Measurements from ENCODE around the gene ZNF621. TPM values are rescaled to one million over a fixed set of nuclear protein-coding genes. Genes with fewer than 3 reads are reported as not detected.
"Not testable (repeated sequence)": the region's sequence is repeated elsewhere in the genome, so short reads cannot be mapped to it uniquely, and the experiment has no call there.

ZNF621 gene
- total and polyA plus RNA-seq, 4 donors = 16.2 to 34.3 (median 25.4) TPM

- Histone ChIP-seq H3K4me3 (ENCODE audit: low read depth, low read length) (no peak overlapping the region), H3K9me3 (ENCODE audit: control insufficient read depth, insufficient read depth, low read length) (no peaks in the 10 kb centered on the region), H3K27me3 (ENCODE audit: control insufficient read depth, insufficient read depth, low read length) (no peaks in the 10 kb centered on the region), H3K27ac (ENCODE audit: low read depth, low read length) (no peak overlapping the region), H3K36me3 (ENCODE audit: control insufficient read depth, insufficient read depth, low read length) (peaks cover 34% of the 10 kb centered on the region), H3K4me1 (ENCODE audit: control insufficient read depth, insufficient read depth, low read length) (peaks cover 19% of the 10 kb centered on the region)
- DNase-seq (ENCODE audit: low read depth in 4 of 6, low spot score in 6 of 6) = no peak
- WGBS (ENCODE audit: insufficient coverage) = no CpG with 5 or more reads among the region's 3 CpGs
These were observed 3.7 kb downstream of the ZNF621 start for GRCh38 chr3:40528426-40528825.

GRCh38 chr3:40532252-40532651 is 7.5 kb downstream of the ZNF621 start:
- peaks cover 4% of the 10 kb centered on the region for H3K4me1 ChIP-seq (ENCODE audit: control insufficient read depth, insufficient read depth, low read length)
- H3K9me3 ChIP-seq (ENCODE audit: control insufficient read depth, insufficient read depth, low read length) = no peaks in the 10 kb centered on the region
- no peak overlapping the region for H3K27ac ChIP-seq (ENCODE audit: low read depth, low read length)
- H3K27me3 ChIP-seq (ENCODE audit: control insufficient read depth, insufficient read depth, low read length) = no peaks in the 10 kb centered on the region
- DNase-seq (ENCODE audit: low read depth in 4 of 6, low spot score in 6 of 6) = no peak
- no peak overlapping the region for H3K4me3 ChIP-seq (ENCODE audit: low read depth, low read length)
- 92% methylated on average over 4 of the region's 5 CpGs for WGBS (ENCODE audit: insufficient coverage)
- H3K36me3 ChIP-seq (ENCODE audit: control insufficient read depth, insufficient read depth, low read length) = peaks cover 39% of the 10 kb centered on the region

- Histone ChIP-seq H3K4me1 (ENCODE audit: control insufficient read depth, insufficient read depth, low read length) (peaks cover under 1% of the 10 kb centered on the region), H3K27me3 (ENCODE audit: control insufficient read depth, insufficient read depth, low read length) (no peaks in the 10 kb centered on the region), H3K36me3 (ENCODE audit: control insufficient read depth, insufficient read depth, low read length) (peaks cover 36% of the 10 kb centered on the region), H3K9me3 (ENCODE audit: control insufficient read depth, insufficient read depth, low read length) (peaks cover 4% of the 10 kb centered on the region), H3K4me3 (ENCODE audit: low read depth, low read length) (no peak overlapping the region), H3K27ac (ENCODE audit: low read depth, low read length) (no peak overlapping the region)
- no peak for DNase-seq (ENCODE audit: low read depth in 4 of 6, low spot score in 6 of 6)
These were observed 9.5 kb downstream of the ZNF621 start for GRCh38 chr3:40534283-40534682.

- 40% methylated on average over 1 of the region's 1 CpG for WGBS (ENCODE audit: insufficient coverage)
- H3K27me3 ChIP-seq (ENCODE audit: control insufficient read depth, insufficient read depth, low read length) = no peaks in the 10 kb centered on the region
- no peaks in the 10 kb centered on the region for H3K9me3 ChIP-seq (ENCODE audit: control insufficient read depth, insufficient read depth, low read length)
- no peaks in the 10 kb centered on the region for H3K4me1 ChIP-seq (ENCODE audit: control insufficient read depth, insufficient read depth, low read length)
- no peaks in the 10 kb centered on the region for H3K36me3 ChIP-seq (ENCODE audit: control insufficient read depth, insufficient read depth, low read length)
- H3K4me3 ChIP-seq (ENCODE audit: low read depth, low read length) = no peak overlapping the region
- DNase-seq (ENCODE audit: low read depth in 4 of 6, low spot score in 6 of 6) = no peak
- no peak overlapping the region for H3K27ac ChIP-seq (ENCODE audit: low read depth, low read length)
These were observed 22.1 kb downstream of the ZNF621 start for GRCh38 chr3:40546816-40547215.

GRCh38 chr3:40550167-40550566 is 25.4 kb downstream of the ZNF621 start:
- no CpG with 5 or more reads among the region's 1 CpG for WGBS (ENCODE audit: insufficient coverage)
- H3K4me3 ChIP-seq (ENCODE audit: low read depth, low read length) = no peak overlapping the region
- H3K9me3 ChIP-seq (ENCODE audit: control insufficient read depth, insufficient read depth, low read length) = no peaks in the 10 kb centered on the region
- no peaks in the 10 kb centered on the region for H3K27me3 ChIP-seq (ENCODE audit: control insufficient read depth, insufficient read depth, low read length)
- H3K27ac ChIP-seq (ENCODE audit: low read depth, low read length) = no peak overlapping the region
- H3K36me3 ChIP-seq (ENCODE audit: control insufficient read depth, insufficient read depth, low read length) = no peaks in the 10 kb centered on the region
- H3K4me1 ChIP-seq (ENCODE audit: control insufficient read depth, insufficient read depth, low read length) = no peaks in the 10 kb centered on the region
- DNase-seq (ENCODE audit: low read depth in 4 of 6, low spot score in 6 of 6) = no peak

DNA sequence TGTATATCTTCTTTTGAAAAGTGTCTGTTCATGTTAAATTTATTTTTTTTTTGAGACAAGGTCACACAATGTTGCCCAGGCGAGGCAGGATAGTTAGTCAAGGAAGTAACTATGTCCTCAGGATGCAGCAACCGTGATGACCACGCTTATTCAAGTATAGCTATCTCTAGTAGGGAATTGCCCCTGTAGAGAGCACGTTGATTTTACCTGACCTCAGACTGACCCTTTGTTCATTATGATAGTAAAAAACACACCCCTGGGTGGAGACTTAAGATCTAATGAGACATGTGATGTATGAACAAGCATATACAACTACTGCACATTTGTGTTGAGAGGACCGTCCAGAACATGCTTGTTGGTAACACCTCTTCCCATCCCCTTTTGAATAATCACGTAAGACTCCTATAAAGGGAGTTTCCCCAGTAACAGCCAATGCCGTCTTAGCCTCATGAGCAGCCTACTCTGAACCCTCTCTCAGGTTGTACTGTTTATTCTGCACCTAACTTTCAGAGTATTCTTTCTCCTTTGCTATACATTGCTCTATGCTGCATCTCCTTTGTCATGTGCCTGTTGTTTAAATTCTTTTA is 32.9 kb downstream of the ZNF621 start:
- no peaks in the 10 kb centered on the region for H3K36me3 ChIP-seq (ENCODE audit: control insufficient read depth, insufficient read depth, low read length)
- 83% methylated on average over 3 of the region's 7 CpGs for WGBS (ENCODE audit: insufficient coverage)
- no peaks in the 10 kb centered on the region for H3K4me1 ChIP-seq (ENCODE audit: control insufficient read depth, insufficient read depth, low read length)

DNA sequence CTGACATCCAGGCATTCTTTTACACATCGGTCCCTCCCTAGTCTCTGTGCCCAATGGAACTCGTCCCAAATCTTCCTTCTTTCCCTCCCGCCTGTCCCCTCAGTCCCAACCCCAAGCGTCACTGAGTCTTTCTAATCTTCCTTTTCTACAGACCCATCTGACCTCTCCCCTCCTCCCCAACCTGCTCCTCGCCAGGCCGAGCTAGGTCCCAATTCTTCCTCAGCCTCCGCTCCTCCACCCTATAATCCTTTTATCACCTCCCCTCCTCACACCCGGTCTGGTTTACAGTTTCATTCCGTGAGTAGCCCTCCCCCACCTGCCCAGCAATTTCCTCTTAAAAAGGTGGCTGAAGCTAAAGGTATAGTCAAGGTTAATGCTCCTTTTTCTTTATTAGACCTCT is 37.7 kb downstream of the ZNF621 start:
- not testable (repeated sequence) for DNase-seq (ENCODE audit: low read depth in 4 of 6, low spot score in 6 of 6); H3K27me3 ChIP-seq (ENCODE audit: control insufficient read depth, insufficient read depth, low read length); H3K4me1 ChIP-seq (ENCODE audit: control insufficient read depth, insufficient read depth, low read length); H3K4me3 ChIP-seq (ENCODE audit: low read depth, low read length); H3K36me3 ChIP-seq (ENCODE audit: control insufficient read depth, insufficient read depth, low read length); H3K27ac ChIP-seq (ENCODE audit: low read depth, low read length); H3K9me3 ChIP-seq (ENCODE audit: control insufficient read depth, insufficient read depth, low read length)
- 89% methylated on average over 7 of the region's 9 CpGs for WGBS (ENCODE audit: insufficient coverage)

More for the DNA sequence above, 32.9 kb downstream of the ZNF621 start:
- H3K4me3 ChIP-seq (ENCODE audit: low read depth, low read length) = no peak overlapping the region
- no peak for DNase-seq (ENCODE audit: low read depth in 4 of 6, low spot score in 6 of 6)
- no peaks in the 10 kb centered on the region for H3K27me3 ChIP-seq (ENCODE audit: control insufficient read depth, insufficient read depth, low read length)
- no peak overlapping the region for H3K27ac ChIP-seq (ENCODE audit: low read depth, low read length)
- no peaks in the 10 kb centered on the region for H3K9me3 ChIP-seq (ENCODE audit: control insufficient read depth, insufficient read depth, low read length)

GRCh38 chr3:40565629-40566028 is 40.9 kb downstream of the ZNF621 start:
- H3K27ac ChIP-seq (ENCODE audit: low read depth, low read length); H3K36me3 ChIP-seq (ENCODE audit: control insufficient read depth, insufficient read depth, low read length); H3K9me3 ChIP-seq (ENCODE audit: control insufficient read depth, insufficient read depth, low read length); H3K4me3 ChIP-seq (ENCODE audit: low read depth, low read length); DNase-seq (ENCODE audit: low read depth in 4 of 6, low spot score in 6 of 6); H3K4me1 ChIP-seq (ENCODE audit: control insufficient read depth, insufficient read depth, low read length); H3K27me3 ChIP-seq (ENCODE audit: control insufficient read depth, insufficient read depth, low read length): not testable (repeated sequence)
- WGBS (ENCODE audit: insufficient coverage) = 93% methylated on average over 3 of the region's 5 CpGs

GRCh38 chr3:40566694-40567093 is 41.9 kb downstream of the ZNF621 start:
- 63% methylated on average over 2 of the region's 4 CpGs for WGBS (ENCODE audit: insufficient coverage)
- DNase-seq (ENCODE audit: low read depth in 4 of 6, low spot score in 6 of 6) = no peak
- H3K36me3 ChIP-seq (ENCODE audit: control insufficient read depth, insufficient read depth, low read length) = no peaks in the 10 kb centered on the region
- H3K4me3 ChIP-seq (ENCODE audit: low read depth, low read length) = no peak overlapping the region
- no peaks in the 10 kb centered on the region for H3K27me3 ChIP-seq (ENCODE audit: control insufficient read depth, insufficient read depth, low read length)
- no peaks in the 10 kb centered on the region for H3K9me3 ChIP-seq (ENCODE audit: control insufficient read depth, insufficient read depth, low read length)
- H3K4me1 ChIP-seq (ENCODE audit: control insufficient read depth, insufficient read depth, low read length) = no peaks in the 10 kb centered on the region
- H3K27ac ChIP-seq (ENCODE audit: low read depth, low read length) = no peak overlapping the region

DNA sequence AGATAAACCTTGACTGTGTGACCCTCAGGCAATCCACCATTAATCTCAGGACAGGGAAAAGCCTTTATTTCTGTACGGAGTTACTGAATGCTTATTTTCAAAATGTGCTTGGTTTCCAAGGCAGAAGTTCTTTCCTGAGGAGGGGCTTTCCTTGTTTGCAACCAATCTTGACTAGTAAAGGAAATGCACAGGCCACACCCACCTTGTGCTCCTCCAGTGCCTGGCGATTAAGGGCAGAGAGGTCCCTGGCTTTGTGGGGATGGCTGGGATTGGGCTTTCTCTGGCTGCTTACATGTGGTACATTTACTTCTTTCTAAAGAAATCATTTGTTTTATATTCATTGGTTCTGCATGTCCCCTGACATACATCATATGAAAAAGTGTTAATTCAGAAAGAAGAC is 47.8 kb downstream of the ZNF621 start:
- DNase-seq (ENCODE audit: low read depth in 4 of 6, low spot score in 6 of 6) = no peak
- WGBS (ENCODE audit: insufficient coverage) = no CpG with 5 or more reads among the region's 2 CpGs
- no peaks in the 10 kb centered on the region for H3K9me3 ChIP-seq (ENCODE audit: control insufficient read depth, insufficient read depth, low read length)
- H3K36me3 ChIP-seq (ENCODE audit: control insufficient read depth, insufficient read depth, low read length) = no peaks in the 10 kb centered on the region
- no peak overlapping the region for H3K4me3 ChIP-seq (ENCODE audit: low read depth, low read length)
- H3K27ac ChIP-seq (ENCODE audit: low read depth, low read length) = no peak overlapping the region
- H3K27me3 ChIP-seq (ENCODE audit: control insufficient read depth, insufficient read depth, low read length) = no peaks in the 10 kb centered on the region
- H3K4me1 ChIP-seq (ENCODE audit: control insufficient read depth, insufficient read depth, low read length) = peaks cover 3% of the 10 kb centered on the region
